GM18498 (cell line): ENCODE measurements around the gene SMOC2.
"Not testable (repeated sequence)": the region's sequence is repeated elsewhere in the genome, so short reads cannot be mapped to it uniquely, and the experiment has no call there.

ENCODE experiments used
- ATAC-seq: cut with Tn5 transposase; IDR thresholded peaks from one replicate; pipeline ENCODE4 v1.9.1; 2021; ENCODE audit warnings: mild to moderate bottlenecking, moderate library complexity; ENCODE audit not compliant: unreplicated experiment

Gene SMOC2

DNA sequence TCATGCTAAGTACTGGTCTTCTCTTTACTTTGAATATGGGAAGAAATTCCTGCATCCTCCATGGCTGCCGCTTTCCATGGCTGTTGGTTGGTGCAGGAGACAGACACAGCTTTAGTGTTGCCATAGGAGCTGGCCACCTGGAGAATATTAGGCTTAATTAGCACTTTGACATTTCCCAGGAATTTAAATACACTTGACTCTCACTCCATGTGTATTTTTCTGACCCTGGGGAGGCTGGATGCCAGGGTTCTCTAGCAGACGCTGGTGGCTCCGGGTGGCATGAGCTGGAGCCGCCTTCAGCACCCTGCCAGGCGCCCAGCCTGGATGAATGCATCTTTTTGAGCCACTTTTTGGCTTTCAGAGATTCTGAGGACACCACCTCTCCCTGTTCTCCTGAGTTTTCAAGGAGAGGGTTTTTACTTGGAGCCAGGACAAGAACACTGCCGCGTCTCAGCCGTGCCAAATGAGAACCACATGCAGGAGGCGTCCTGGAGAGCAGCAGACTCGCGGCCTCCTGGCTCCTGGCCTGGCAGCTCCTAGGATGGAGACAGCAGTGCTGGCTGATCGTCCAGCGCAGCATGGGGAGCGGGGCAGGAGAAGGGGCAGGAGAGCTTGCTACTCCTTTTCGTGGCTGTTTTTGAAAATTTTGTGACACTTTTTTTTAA is 258.8 kb downstream of the SMOC2 start:
- ATAC-seq = no peak

DNA sequence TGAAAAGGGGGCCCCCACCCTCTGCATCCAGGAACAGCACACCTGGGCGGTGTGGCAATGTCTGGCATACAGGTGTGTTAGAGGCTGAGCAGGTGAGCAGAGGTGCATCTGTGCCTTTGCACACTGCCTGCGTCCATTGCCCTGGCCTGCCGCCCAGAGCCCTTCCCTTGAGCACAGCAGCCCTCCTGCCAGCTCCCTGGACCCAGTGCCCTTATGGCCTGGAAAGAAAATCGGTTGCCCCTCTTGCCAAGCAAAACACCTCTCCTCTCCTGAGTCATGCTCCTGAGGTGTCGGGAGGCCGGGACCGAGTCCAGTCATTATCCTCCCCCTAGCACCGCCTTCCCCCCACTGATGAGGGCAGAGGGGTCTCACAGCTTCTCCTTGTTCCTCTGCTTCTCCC is 259.9 kb downstream of the SMOC2 start:
- ATAC-seq = no peak

DNA sequence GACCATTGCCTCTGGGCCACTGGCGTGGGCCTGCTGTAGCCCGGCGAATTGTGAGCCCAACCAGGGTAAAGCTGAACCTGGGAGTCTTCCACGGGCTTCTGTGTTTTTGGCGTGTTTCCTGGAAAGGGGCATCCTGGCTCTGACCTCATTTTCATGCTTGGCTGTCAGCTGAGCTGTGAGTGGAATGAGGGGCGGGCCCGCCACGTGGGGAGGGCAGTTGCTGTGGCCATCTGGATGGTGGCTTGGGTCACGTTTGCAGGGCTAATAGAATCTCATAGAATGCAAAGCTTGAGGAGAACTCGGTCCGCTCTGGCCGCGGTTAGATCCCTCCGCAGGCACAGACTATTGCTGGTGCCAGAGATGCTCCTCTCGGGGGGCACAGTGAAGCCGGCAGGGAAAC is 263.0 kb downstream of the SMOC2 start:
- no peak for ATAC-seq

DNA sequence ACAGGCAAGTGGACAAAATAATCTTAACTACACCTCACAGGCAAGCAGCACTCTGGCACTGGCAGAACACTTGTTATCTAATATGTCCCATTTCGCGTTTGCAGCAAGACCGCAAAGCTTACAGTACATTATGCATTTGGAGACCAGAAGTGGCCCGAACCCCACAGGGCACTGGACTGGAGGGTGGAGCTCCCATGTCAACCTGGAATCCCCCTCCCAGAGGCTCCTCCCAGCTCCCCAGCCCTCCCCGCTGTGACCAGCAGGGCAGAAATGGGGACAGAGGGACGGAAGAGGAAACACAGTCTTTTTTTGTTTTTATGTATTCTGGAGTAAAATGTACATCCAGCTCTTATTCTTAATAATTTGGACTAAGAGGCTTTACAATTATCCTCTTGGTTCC is 263.7 kb downstream of the SMOC2 start:
- no peak for ATAC-seq

DNA sequence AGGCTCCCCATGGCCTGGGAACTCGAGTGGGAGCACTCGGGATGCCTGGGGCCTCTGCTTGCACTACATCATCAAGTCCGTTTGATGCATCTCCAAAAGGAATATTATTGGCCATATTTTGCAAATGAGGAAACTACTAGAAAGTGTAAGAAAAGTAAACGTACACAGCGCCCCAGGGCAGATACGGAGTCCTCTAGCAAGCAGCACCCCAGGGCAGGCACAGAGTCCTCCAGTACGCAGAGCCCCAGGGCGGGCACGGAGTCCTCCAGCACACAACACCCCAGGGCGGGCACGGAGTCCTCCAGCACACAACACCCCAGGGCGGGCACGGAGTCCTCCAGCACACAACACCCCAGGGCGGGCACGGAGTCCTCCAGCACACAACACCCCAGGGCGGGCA is 264.3 kb downstream of the SMOC2 start:
- not testable (repeated sequence) for ATAC-seq

DNA sequence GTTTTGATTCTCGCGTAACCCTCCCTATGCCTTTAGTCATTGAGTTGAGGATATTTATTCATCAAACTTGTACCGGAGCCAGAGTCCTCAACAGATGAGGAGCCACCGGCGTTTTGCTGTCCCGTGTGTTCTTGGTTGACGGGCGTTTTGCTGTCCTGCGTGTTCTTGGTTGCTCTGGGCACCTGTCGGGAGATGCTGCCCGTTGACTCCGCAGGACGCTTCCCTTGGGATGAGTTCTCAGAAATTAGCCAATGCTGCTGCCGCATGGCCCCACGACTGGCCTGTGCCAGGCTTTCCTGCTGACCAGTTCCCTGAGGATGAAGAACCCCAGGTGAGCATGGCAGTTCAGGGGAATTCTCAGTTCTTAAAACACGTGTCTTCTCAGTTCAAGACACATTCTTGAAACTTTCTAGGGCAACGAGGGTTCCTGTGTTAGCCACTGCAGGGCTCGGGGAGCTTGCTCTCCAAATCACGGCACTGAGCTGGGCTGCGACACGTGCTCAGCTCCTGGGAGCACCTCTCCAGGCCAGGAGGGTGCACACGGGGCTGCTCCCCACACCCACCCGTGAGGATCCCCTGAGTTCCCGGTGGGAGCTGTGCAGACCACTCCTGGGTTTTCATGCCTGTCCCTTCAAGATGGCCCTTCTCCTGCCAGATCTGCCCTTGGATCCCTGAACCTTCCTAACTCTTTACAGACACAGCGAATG is 265.6 kb downstream of the SMOC2 start:
- ATAC-seq = no peak

DNA sequence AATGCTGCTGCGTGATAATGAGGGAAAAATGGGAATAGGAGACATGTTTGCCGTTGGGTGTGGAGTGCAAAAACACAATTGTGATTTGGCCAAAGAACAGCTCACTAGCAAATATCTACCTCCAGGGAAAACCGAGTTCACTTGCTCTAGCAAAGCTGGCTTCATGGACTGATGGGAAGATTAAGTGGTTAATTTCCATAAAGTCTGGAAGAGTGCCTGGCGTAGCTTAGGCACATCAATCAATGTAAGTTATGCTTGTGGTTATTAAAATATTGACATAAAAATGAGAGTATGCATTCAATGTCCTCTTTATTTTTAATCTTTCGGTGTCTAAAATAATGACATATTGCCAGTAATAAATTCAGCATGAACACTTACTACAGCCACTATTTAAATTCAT is 267.5 kb downstream of the SMOC2 start:
- no peak for ATAC-seq

DNA sequence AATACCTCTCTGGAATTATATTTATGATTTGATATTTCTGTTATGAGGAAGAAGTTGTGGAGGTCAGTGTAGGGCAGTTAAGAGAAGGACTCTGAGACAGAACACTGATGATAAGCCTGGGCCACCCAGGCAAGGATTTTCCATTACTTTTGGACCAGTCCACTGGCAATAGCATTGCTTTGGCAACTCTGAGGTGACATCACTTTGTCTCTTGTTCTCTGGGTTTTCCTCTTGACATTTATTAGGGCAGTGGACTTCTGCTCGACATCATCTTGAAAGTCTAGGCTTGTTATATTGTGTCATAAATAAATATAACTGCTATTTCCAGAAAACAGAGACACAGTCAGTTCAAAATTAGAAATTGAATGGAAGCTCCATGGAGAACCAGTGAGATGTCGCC is 268.0 kb downstream of the SMOC2 start:
- ATAC-seq = no peak

DNA sequence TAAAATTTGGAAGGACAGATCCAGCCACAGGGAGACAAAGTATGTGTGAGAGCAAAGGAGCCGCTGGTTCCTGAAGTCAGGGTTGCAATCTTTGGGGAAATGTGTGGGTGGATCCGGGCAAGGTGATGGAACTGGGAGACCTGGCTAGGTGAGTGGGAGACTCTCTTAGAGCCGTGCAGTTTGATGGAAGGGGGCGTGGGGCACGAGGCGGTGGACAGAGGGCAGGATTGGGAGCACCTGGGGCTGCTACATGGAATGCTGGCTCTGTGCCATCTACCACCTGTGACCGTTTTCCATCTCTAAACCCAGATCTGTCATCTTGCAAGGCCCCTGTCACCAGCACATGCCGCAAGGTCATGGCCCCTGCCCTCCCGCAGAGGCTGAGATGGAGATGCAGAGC is 268.4 kb downstream of the SMOC2 start:
- no peak for ATAC-seq

DNA sequence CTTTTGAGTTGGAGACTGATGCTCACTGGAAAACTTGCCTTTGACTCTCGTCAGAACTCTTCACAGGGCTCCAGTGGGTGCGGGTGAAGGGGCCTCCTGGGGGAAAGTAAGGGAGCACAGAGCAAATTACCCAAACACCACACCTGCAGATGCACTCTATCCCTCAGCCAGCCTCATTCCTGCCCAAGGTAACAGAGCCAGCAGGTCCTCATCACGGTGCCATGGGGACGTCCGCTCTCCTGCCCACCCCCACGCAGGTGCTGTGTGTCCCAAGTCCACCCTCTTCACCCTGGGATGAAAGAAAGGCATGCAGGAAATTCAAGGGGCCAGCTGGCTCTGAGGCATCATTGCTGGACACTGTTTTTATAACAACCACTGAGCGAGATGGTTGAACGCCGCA is 269.0 kb downstream of the SMOC2 start:
- no peak for ATAC-seq

DNA sequence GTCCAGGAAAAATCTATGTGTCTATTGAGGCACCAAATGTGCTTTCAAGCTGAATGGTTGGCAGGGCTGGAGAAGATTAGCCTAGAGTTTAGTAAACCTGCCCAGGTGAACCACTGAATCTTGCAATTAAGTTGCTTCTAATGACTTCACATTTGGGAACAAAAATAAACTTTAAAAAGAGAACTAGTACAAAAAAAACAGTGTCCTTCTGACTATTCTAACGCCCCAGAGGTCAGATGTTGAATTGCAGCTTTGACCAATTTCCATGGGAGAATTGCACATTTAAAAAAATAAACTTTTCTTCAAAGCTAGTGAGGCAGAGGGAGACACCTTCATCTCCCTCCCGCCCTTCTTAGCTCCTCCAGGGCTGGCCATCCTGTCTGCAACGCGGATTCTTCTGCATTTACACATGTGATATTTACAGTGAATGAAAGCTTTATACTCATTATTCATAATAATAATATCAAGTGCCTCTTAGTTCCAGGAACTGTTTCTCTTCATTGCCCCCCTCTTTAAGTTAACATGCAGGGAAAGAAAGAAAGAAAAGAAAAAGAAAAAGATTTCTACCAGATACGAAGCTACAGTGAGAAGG is 270.2 kb downstream of the SMOC2 start:
- ATAC-seq = no peak

DNA sequence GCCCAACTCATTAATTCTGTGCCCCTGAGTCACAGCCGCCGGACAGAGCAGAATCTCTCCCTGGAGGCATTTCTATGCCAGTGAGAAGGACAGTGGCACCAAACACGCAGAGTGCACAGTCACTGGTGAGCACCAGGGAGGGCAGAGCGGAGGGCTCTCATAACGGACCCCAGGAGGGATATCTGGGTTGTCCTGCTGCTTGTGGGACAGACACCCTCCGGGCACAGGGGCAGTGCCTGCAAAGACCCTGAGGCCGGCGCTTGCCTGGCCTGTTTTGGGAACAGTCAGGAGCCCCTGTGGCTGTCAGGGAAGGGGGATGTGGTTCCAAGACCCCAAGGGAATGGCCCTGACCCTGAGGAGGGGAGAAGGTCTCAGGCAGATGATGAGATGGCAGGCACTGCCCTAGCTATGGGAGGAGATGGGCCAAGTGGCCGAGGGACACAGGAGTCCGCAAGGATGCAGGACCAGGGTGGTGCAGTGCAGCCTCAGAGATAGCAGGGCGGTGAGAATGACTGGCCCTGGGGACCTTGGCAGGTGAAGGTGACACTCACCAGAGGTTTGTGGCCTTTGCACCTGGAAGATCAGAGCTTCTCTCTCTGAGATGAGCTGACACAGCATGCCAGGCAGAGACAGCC is 270.8 kb downstream of the SMOC2 start:
- no peak for ATAC-seq

DNA sequence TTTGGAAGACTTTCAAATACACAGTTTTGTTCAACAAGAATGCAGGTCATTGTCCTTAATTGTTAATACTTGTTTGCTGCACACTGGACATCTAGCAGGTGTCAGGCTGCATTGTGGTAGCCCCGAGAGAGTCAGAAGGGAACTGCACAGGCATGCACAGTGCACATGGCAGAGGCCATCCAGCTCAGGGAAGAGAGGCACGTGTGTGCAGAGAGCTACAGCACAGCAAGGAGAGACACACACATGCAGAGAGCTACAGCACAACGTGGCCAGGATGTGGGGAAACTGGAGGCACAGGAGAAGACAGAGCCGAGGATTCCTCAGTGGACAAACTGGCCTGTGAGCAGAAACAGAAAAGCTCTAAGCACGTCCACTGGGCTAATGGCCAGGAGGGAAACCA is 272.0 kb downstream of the SMOC2 start:
- no peak for ATAC-seq

DNA sequence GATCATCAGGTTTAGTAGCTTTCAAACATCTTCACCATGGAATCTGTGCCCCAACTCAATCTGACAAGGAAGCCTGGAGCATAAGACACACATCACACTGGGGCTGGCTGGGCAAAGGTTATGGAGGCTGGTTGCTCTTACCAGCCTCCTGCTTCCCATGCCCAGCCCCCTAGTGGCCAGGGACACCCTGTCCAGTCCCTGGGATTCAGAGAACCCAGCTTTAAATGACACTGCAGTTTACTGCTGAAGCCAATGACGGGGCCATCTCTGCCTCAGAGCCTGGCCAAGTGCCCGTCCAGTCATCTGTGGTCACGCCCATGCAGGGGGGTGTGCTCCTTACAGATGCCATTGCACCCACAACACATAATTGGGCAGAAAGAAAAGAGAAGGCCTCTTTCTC is 272.9 kb downstream of the SMOC2 start:
- no peak for ATAC-seq

DNA sequence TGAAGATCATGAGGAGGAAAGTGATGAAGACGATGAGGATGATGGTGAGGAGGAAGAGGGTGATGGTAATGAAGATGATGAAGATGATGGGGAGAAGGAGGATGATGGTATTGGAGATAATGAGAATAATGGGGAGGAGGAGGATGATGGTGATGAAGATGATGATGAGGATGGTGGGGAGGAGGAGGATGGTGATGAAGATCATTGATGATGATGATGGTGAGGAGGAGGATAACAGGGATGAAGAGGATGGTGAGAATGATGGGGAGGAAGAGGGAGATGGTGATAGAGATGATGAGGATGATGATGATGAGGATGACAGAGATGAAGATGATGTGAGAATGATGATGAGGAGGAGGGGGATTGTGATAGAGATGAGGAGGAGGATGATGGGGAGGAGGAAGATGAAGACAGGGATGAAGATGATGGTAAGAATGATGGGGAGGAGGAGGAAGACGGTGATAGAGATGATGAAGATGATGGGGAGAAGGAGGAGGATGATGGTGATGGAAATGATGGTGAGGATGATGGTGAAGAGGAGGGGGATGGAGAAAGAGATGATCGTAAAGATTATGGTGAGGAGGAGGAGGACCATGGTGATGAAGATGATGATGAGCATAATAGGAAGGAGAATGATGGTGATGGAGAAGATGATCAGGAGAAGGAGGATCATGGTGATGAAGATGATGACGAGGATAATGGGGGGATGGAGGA is 273.7 kb downstream of the SMOC2 start:
- no peak for ATAC-seq

DNA sequence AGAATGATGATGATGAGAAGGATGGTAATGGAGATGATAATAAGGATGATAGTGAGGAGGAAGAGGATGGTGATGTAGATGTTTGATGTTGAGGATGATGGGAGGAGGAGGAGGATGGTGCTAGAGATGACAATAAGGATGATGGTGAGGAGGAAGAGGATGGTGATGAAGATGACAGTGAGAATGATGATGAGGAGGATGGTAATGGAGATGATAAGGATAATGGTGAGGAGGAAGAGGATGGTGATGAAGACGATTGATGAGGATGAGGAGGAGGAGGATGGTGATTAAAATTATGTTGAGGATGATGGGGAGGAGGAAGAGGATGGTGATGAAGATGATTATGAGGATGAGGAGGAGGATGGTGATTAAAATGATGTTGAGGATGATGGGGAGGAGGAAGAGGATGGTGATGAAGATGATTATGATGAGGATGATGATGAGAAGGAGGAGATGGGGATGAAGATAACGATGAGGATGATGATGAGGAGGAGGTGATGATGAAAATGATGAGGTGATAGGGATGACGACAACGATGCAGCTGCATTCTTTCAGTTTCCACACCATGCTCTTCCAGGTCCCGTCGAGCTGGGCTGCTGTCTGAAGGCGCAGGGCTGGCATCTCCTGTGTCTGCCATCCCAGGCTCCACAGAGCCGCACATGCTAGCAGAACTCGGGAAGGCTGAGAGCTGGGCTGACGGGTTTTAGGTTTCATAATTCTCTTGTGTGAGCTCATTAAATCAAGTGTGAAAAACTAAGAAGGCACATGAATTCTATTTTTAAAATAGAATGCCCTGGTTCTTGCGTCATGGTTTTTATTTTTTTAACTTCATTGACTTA is 274.9 kb downstream of the SMOC2 start:
- no peak for ATAC-seq

DNA sequence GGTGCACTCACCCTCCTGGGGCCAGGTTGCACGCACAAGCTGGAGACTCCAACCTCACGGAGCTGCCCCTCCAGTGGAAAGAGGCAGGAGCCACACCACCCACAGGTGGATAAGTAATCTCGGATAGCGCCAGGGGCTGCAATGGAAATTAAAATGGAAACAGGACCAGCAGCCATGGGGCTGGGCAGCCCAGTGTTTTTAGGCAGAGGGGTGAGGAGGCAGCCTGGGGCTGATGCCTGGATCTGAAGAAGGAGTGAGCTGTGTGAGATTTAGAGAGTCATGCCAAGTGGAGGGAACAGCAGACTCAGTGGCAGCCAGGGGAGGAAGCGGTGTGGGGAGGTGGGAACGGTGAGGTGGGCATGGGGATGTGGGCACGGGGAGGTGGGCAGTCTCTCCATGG is 275.6 kb downstream of the SMOC2 start:
- no peak for ATAC-seq

DNA sequence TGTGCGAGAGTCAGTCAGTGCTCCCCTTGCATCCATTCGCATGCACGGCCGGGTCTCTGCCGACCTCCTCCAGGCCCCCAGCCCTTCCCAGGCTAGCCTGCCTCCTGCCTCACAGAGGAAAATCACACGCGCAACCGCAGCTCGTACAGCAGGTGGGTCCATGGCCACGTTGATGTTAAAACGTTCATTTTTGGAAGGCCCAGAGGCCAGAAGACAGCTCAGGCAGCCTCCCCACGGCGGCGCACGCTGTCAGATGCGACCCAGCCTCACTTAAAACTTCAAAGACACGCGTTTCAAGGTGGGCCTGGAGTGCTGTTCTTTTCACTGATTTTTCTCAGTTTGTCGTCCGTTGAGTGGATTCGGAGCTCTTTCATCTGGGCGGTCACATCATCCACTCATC is 276.5 kb downstream of the SMOC2 start:
- no peak for ATAC-seq
